ENCODE results near the gene PPP6C.

- no peak for TF ChIP-seq POLR2A (IDR thresholded peaks at IDR 0.05)
- no peak for TF ChIP-seq CTCF (IDR thresholded peaks at IDR 0.05)
Measured at GRCh38 chr9:125180876-125181275, 8.7 kb downstream of the PPP6C start.
